GM12878 (cell line): ENCODE results near the gene WNT9B. TPM values are rescaled to one million over a fixed set of nuclear protein-coding genes. Genes with fewer than 3 reads are reported as not detected.

Experiments
- ATAC-seq: fragments of 200-7000 bp; cut with Tn5 transposase; 3 replicates; pipeline ENCODE4 v1.9.1; 2020; ENCODE audit warnings: mild to moderate bottlenecking, moderate library complexity
- BruUV-seq: library from RNA; stranded (reverse); fragments of 400-500 nt; replicated peaks from 2 replicates; lab custom pipeline; 2021; lab: Mats Ljungman, UMichigan
- CTCF ChIA-PET: fragments of 300-600 bp; sonication (Branson Sonifier 250); formaldehyde crosslinking; extraction: SDS; loops from one replicate; lab custom pipeline; 2021; ENCODE audit warnings: inconsistent platforms; lab: Yijun Ruan, JAX
- POLR2A ChIA-PET: fragments of 350-600 bp; formaldehyde crosslinking; extraction: SDS; loops from one replicate; lab custom pipeline; 2021; ENCODE audit warnings: inconsistent platforms; lab: Charles Lee
- RAD21 ChIA-PET: fragments of 300-600 bp; sonication (Branson Sonifier 250); formaldehyde crosslinking; loops from one replicate; lab custom pipeline; 2023; ENCODE audit warnings: antibody characterized with exemption; ENCODE audit not compliant: unreplicated experiment; lab: Charles Lee
- SMC1A ChIA-PET: fragments of 300-600 bp; sonication (Branson Sonifier 250); formaldehyde crosslinking; loops from one replicate; lab custom pipeline; 2023; ENCODE audit not compliant: unreplicated experiment, uncharacterized antibody; lab: Charles Lee
- DNase-seq: peaks from one replicate; pipeline ENCODE4 v3.0.0-alpha.2; 2011; ENCODE audit warnings: low read depth, low spot score
- FAIRE-seq: peaks from 3 replicates; lab custom pipeline; 2011; peaks lifted over from hg19 to GRCh38; lab: Jason Lieb, UNC
- H2AFZ ChIP-seq: 2 replicates; pipeline ENCODE4 v1.6.0; 2011; ENCODE audit warnings: low read depth, low read length, control low read depth; ENCODE audit not compliant: control insufficient read depth
- H3K27ac ChIP-seq: 2 replicates; pipeline ENCODE4 v1.5.1; 2011; ENCODE audit warnings: control low read depth; ENCODE audit not compliant: control insufficient read depth, insufficient read depth
- H3K27me3 ChIP-seq, 2 experiments: replicated peaks in 1 of 2; 2 replicates each; pipeline versions ENCODE4 v1.6.0 to v1.6.1; 2011; ENCODE audit warnings: low read length in 1 of 2; ENCODE audit not compliant: control insufficient read depth in 2 of 2, insufficient read depth in 2 of 2
- H3K36me3 ChIP-seq, 2 experiments: 2 replicates each; pipeline ENCODE4 v1.5.1; 2011; ENCODE audit warnings: low read length in 1 of 2; ENCODE audit not compliant: control insufficient read depth in 2 of 2, insufficient read depth in 2 of 2
- H3K4me1 ChIP-seq: 2 replicates; pipeline ENCODE4 v1.6.1; 2011; ENCODE audit warnings: mild to moderate bottlenecking, low read length, moderate library complexity, mixed read lengths; ENCODE audit not compliant: control insufficient read depth, insufficient read depth
- H3K4me2 ChIP-seq: 2 replicates; pipeline ENCODE4 v1.6.0; 2011; ENCODE audit warnings: control low read depth; ENCODE audit not compliant: control insufficient read depth, insufficient read depth
- H3K4me3 ChIP-seq: fragments of 200-600 bp; sonication (generic); 2 replicates; pipeline ENCODE4 v1.5.1; 2016
- H3K79me2 ChIP-seq: 2 replicates; pipeline ENCODE4 v1.6.0; 2011; ENCODE audit warnings: low read length; ENCODE audit not compliant: control insufficient read depth, insufficient read depth
- H3K9ac ChIP-seq: 2 replicates; pipeline ENCODE4 v1.8.0; 2011; ENCODE audit warnings: low read length, control low read depth, mixed read lengths; ENCODE audit not compliant: control insufficient read depth, insufficient read depth
- H3K9me3 ChIP-seq: replicated peaks from 3 replicates; pipeline ENCODE4 v1.5.1; 2011; ENCODE audit warnings: mild to moderate bottlenecking, low read length; ENCODE audit not compliant: control insufficient read depth, insufficient read depth
- H4K20me1 ChIP-seq: 2 replicates; pipeline ENCODE4 v1.6.0; 2011; ENCODE audit not compliant: control insufficient read depth, insufficient read depth
- DPF2 ChIP-seq: fragments of 450-650 bp; IDR thresholded peaks from 2 replicates; pipeline ENCODE4 v1.6.1; 2017; ENCODE audit warnings: mild to moderate bottlenecking
- EGR1 ChIP-seq, 2 experiments: IDR thresholded peaks; 1 replicate in 1 of 2; 2 replicates in 1 of 2; pipeline ENCODE4 v1.6.1; 2011 to 2012; ENCODE audit warnings: low read depth in 2 of 2, low read length in 2 of 2, borderline replicate concordance in 1 of 2, mild to moderate bottlenecking in 1 of 2, moderate library complexity in 1 of 2
- GABPA ChIP-seq: IDR thresholded peaks from 2 replicates; pipeline ENCODE4 v1.6.1; 2014; ENCODE audit warnings: antibody characterized with exemption, low read depth, mild to moderate bottlenecking, inconsistent platforms
- HDAC6 ChIP-seq: fragments of 200-600 bp; sonication (generic); IDR thresholded peaks from one replicate; pipeline ENCODE4 v1.8.0; 2017; ENCODE audit warnings: antibody characterized with exemption; ENCODE audit not compliant: unreplicated experiment
- IKZF1 ChIP-seq: fragments of 450-650 bp; conservative IDR thresholded peaks from 2 replicates; pipeline ENCODE4 v1.6.1; 2017; ENCODE audit warnings: antibody characterized with exemption, mild to moderate bottlenecking
- SMAD1 ChIP-seq: fragments of 450-650 bp; IDR thresholded peaks from 2 replicates; pipeline ENCODE4 v1.6.1; 2018; ENCODE audit warnings: mild to moderate bottlenecking, low read depth; ENCODE audit not compliant: partially characterized antibody
- STAT3 ChIP-seq: IDR thresholded peaks from 2 replicates; pipeline ENCODE4 v1.6.1; 2011; ENCODE audit warnings: low read depth, low read length, improper control_type of control experiment
- YBX1 ChIP-seq: fragments of 450-650 bp; IDR thresholded peaks from 2 replicates; pipeline ENCODE4 v1.6.1; 2016; ENCODE audit warnings: antibody characterized with exemption
- WGBS: methylation state at CpG from one replicate; pipeline ENCODE4 v1.1.6; 2016; ENCODE audit warnings: low lambda C conversion rate; ENCODE audit not compliant: insufficient replicate concordance, insufficient coverage; ENCODE audit errors: missing lambda C conversion rate; 5-methylcytosine and 5-hydroxymethylcytosine counted together
- in situ Hi-C: fragments of 300-500 bp; cut with MboI; formaldehyde crosslinking; loops from 9 replicates; pipeline ENCODE4 v1.14.3; 2018; ENCODE audit warnings: mixed read lengths
- intact Hi-C: fragments of 100-400 bp; cut with micrococcal nuclease; formaldehyde crosslinking; loops from one replicate; pipeline ENCODE4 v1.14.2; 2022; ENCODE audit not compliant: unreplicated experiment
- polyA plus RNA-seq, 11 experiments: library from polyadenylated mRNA; depleted of rRNA in 4 of 11; unstranded in 6 of 11; stranded (reverse) in 5 of 11; fragments of >200 nt; fragmentation: Nextera tagmentation in 4 of 11; fragmentation: Illumina TruSeq in 1 of 11; extraction: Ambion mirVana in 4 of 11; extraction: Trizol in 1 of 11; gene quantifications; 1 replicate in 1 of 11; 2 replicates in 10 of 11; pipeline versions ENCODE4 v1.2.1 to v1.2.3, GENCODE V29; 2011 to 2016; ENCODE audit warnings: inconsistent platforms in 2 of 11, missing spikeins in 2 of 11, low read depth in 1 of 11
- total RNA-seq, 4 experiments: library from RNA; depleted of rRNA in 3 of 4; stranded (reverse); fragments of >200 nt in 3 of 4; fragmentation: Illumina TruSeq in 1 of 4; extraction: Trizol in 1 of 4; gene quantifications; 2 replicates each; pipeline versions ENCODE4 v1.2.1 to v1.2.3, GENCODE V29; 2013 to 2021
- TF ChIP-seq, protein P1 (sequence below): IDR thresholded peaks from 2 replicates; pipeline ENCODE4 v1.6.1; 2012; ENCODE audit warnings: low read depth, low read length, improper control_type of control experiment
- TF ChIP-seq, protein P2 (sequence below): fragments of 450-650 bp; IDR thresholded peaks from 2 replicates; pipeline ENCODE4 v1.6.1; 2017; ENCODE audit warnings: mild to moderate bottlenecking
- TF ChIP-seq, protein P3 (sequence below): fragments of 450-650 bp; IDR thresholded peaks from 2 replicates; pipeline ENCODE4 v1.6.1; 2017; ENCODE audit warnings: mild to moderate bottlenecking, low read depth, inconsistent platforms; ENCODE audit not compliant: poor library complexity, severe bottlenecking
- TF ChIP-seq, protein P4 (sequence below): IDR thresholded peaks from 2 replicates; pipeline ENCODE4 v1.6.1; 2012; ENCODE audit warnings: low read depth, low read length, improper control_type of control experiment

WNT9B gene
- total and polyA plus RNA-seq, 10 of the 15 experiments (the other 5 are each of a cell fraction or from before 2014, with no cell fraction given): not detected

DNA sequence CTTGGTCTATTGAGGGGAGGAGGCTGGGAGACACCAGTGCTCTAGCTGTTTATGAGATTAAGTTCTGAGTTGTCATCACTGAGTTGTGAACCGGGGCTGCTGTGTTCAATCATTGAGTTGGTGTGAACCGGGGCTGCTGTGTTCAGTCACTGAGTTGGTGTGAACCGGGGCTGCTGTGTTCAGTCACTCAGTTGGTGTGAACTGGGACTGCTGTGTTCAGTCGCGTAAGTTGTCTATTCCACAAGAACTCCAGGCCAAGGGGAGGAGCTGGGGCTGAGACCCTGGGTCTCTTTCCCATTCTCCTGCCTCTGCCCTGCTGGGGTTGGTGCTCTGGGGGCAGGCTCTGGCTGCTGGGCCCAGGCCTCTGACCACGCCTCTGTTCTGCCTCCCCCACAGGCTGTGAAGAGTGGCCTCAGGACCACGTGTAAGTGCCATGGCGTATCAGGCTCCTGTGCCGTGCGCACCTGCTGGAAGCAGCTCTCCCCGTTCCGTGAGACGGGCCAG is 24.5 kb downstream of the WNT9B start:
- WGBS: 54% methylated on average over 13 of the region's 13 CpGs
- intact Hi-C loops: loop anchor here (10.0 kb wide), 1 partner anchor 51 kb away; no protein-coding TSS in a partner anchor
- ChIA-PET CTCF (interaction anchor here (0.7 kb wide), 1 partner anchor 94 kb away, joined by 3 read pairs; no protein-coding TSS in a partner anchor), POLR2A (no interaction called here), SMC1A (no interaction called here), RAD21 (no interaction called here)
- Histone ChIP-seq H3K4me1 (no peaks in the 10 kb centered on the region), H3K79me2 (no peaks in the 10 kb centered on the region), H3K9me3 (no peaks in the 10 kb centered on the region), H3K9ac (no peak overlapping the region), H3K27me3 (no peaks in the 10 kb centered on the region), H3K4me2 (no peak overlapping the region), H3K4me3 (no peak overlapping the region), H2AFZ (no peak overlapping the region), H4K20me1 (no peaks in the 10 kb centered on the region), H3K27ac (no peak overlapping the region), H3K36me3 (no peaks in the 10 kb centered on the region)
- in situ Hi-C loops: no loop called here
- no peak for ATAC-seq
- DNase-seq: no peak
- BruUV-seq: no TSS peak
- no peak for FAIRE-seq
- TF ChIP-seq, protein P1, sequence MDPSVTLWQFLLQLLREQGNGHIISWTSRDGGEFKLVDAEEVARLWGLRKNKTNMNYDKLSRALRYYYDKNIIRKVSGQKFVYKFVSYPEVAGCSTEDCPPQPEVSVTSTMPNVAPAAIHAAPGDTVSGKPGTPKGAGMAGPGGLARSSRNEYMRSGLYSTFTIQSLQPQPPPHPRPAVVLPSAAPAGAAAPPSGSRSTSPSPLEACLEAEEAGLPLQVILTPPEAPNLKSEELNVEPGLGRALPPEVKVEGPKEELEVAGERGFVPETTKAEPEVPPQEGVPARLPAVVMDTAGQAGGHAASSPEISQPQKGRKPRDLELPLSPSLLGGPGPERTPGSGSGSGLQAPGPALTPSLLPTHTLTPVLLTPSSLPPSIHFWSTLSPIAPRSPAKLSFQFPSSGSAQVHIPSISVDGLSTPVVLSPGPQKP: no peak
- TF ChIP-seq, protein P2, sequence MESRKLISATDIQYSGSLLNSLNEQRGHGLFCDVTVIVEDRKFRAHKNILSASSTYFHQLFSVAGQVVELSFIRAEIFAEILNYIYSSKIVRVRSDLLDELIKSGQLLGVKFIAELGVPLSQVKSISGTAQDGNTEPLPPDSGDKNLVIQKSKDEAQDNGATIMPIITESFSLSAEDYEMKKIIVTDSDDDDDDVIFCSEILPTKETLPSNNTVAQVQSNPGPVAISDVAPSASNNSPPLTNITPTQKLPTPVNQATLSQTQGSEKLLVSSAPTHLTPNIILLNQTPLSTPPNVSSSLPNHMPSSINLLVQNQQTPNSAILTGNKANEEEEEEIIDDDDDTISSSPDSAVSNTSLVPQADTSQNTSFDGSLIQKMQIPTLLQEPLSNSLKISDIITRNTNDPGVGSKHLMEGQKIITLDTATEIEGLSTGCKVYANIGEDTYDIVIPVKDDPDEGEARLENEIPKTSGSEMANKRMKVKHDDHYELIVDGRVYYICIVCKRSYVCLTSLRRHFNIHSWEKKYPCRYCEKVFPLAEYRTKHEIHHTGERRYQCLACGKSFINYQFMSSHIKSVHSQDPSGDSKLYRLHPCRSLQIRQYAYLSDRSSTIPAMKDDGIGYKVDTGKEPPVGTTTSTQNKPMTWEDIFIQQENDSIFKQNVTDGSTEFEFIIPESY: no peak
- TF ChIP-seq YBX1 (no peak), IKZF1 (no peak), HDAC6 (no peak), SMAD1 (no peak), STAT3 (no peak), EGR1 (IDR thresholded peaks at IDR 0.05; ENCODE audit: borderline replicate concordance in 1 of 2, low read depth in 2 of 2, low read length in 2 of 2) (no peak), DPF2 (no peak), GABPA (no peak)
- TF ChIP-seq, protein P3, sequence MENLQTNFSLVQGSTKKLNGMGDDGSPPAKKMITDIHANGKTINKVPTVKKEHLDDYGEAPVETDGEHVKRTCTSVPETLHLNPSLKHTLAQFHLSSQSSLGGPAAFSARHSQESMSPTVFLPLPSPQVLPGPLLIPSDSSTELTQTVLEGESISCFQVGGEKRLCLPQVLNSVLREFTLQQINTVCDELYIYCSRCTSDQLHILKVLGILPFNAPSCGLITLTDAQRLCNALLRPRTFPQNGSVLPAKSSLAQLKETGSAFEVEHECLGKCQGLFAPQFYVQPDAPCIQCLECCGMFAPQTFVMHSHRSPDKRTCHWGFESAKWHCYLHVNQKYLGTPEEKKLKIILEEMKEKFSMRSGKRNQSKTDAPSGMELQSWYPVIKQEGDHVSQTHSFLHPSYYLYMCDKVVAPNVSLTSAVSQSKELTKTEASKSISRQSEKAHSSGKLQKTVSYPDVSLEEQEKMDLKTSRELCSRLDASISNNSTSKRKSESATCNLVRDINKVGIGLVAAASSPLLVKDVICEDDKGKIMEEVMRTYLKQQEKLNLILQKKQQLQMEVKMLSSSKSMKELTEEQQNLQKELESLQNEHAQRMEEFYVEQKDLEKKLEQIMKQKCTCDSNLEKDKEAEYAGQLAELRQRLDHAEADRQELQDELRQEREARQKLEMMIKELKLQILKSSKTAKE: no peak
- TF ChIP-seq, protein P4, sequence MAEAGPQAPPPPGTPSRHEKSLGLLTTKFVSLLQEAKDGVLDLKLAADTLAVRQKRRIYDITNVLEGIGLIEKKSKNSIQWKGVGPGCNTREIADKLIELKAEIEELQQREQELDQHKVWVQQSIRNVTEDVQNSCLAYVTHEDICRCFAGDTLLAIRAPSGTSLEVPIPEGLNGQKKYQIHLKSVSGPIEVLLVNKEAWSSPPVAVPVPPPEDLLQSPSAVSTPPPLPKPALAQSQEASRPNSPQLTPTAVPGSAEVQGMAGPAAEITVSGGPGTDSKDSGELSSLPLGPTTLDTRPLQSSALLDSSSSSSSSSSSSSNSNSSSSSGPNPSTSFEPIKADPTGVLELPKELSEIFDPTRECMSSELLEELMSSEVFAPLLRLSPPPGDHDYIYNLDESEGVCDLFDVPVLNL: no peak
